ENCODE data around the gene PSME4.
"Not testable (repeated sequence)": the region's sequence is repeated elsewhere in the genome, so short reads cannot be mapped to it uniquely, and the experiment has no call there.

Gene PSME4

GRCh38 chr2:53828331-53828730 is 142.5 kb downstream of the PSME4 start:
- DNase-seq: no peak

GRCh38 chr2:53827398-53828175 is 143.2 kb downstream of the PSME4 start:
- DNase-seq: no peak

- DNase-seq: no peak
Measured at GRCh38 chr2:53826587-53827397, 144.0 kb downstream of the PSME4 start.

GRCh38 chr2:53826030-53826410 is 144.8 kb downstream of the PSME4 start:
- DNase-seq: no peak

- DNase-seq: not testable (repeated sequence)
Measured at GRCh38 chr2:53823639-53824038, 147.2 kb downstream of the PSME4 start.

- no peak for DNase-seq
Measured at GRCh38 chr2:53821810-53822209, 149.0 kb downstream of the PSME4 start.

GRCh38 chr2:53820711-53821110 is 150.1 kb downstream of the PSME4 start:
- no peak for DNase-seq

GRCh38 chr2:53820048-53820447 is 150.7 kb downstream of the PSME4 start:
- DNase-seq: no peak

GRCh38 chr2:53819634-53820033 is 151.2 kb downstream of the PSME4 start:
- DNase-seq: no peak

- no peak for DNase-seq
Measured at GRCh38 chr2:53818854-53819435, 151.8 kb downstream of the PSME4 start.

Data from NCI-H146 (cell line).